HuH-7.5 (cell line): ENCODE measurements around the gene RALGPS1.
A peak's percentile ranks its signal among the peaks of the same experiment; 100 is the strongest.
"Not testable (repeated sequence)": the region's sequence is repeated elsewhere in the genome, so short reads cannot be mapped to it uniquely, and the experiment has no call there.

Experiments
- DNase-seq: peaks from one replicate; pipeline ENCODE4 v3.0.0; 2011; ENCODE audit warnings: low spot score

Gene RALGPS1

GRCh38 chr9:126989847-126990842 lies 75.6 kb downstream of the RALGPS1 start:
- no peak for DNase-seq

GRCh38 chr9:126991183-126991582 lies 76.6 kb downstream of the RALGPS1 start:
- no peak for DNase-seq

DNA sequence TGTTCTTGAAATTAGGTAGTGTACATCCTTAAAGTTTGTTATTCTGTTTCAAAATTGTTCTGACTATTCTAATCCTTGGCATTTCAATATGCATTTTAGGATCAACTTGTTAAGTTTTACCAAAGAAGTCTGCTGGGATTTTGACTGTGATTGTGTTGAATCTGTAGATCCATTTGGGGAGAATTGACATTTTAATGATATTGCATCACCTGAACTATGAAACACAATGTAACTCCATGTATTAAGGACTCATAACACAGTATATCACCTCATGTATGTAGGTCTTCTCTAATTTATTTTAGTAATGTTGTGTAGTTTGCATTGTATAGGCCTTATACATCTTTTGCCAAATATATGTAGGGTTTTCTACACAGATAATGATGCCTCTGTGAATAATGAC lies 77.8 kb downstream of the RALGPS1 start:
- DNase-seq = no peak

- DNase-seq = no peak
Observed at GRCh38 chr9:126999315-127000068, 84.9 kb downstream of the RALGPS1 start.

DNA sequence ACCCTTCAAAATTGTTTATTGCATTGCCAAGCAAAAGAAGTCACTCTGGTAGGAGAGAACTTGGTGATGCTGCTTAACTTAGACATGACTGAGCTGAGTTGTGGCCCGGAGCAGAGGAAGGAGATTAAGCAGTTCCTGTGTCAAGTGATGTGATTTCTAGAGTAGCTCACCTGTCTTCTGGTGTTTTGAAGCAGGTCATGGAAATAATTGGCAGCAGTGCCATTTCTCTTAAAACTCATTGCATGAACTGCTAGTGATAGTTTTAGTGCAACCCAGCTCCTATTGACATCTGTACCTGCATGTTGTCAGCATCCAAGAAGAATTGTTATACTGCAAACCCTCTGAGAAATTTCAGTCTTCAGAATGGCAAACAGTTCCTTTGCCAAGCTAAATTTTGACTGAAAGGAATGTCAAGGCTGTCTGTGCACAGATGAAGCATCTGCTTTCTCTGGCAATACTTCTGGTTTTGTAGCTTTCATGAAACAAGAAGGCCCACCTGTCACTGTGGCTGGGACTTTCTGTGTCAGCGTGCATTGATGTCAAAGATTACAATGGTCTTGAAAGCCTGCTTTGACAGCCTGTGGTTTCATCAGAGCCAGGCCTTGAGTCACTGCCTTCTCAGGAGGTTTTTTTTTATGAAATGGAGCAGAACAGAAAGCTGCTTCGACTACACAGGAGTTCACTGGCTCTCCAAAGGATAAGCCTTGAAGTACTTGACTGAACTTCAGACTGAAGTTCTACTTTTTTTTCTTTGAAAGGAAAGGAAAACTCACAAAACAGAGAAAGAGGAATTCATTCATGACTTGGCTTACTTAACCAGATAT lies 90.6 kb downstream of the RALGPS1 start:
- no peak for DNase-seq

DNA sequence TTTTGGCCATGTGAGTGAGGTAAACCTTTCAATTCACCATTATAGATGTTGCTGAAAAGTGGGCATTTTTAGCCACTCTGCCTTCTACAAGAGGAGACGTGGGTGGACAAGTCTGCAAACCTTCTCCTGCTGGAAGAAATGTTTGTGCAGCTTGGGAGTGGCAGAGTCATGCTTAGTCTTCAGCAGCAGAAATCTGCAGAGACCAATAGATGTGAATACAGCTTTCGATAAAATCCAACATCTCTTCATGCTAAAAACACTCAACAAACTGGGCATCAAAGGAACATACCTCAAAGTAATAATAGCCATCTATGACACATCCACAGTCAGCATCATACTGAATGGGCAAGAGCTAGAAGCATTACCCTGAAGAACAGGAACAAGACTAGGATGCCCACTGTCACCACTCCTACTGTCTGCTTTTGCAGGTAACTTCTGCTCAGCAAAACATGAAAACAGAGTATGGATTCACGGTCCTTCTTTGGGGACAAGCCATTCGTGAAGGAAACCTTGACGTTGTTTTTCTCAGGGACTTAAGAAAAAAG lies 91.3 kb downstream of the RALGPS1 start:
- no peak for DNase-seq

DNA sequence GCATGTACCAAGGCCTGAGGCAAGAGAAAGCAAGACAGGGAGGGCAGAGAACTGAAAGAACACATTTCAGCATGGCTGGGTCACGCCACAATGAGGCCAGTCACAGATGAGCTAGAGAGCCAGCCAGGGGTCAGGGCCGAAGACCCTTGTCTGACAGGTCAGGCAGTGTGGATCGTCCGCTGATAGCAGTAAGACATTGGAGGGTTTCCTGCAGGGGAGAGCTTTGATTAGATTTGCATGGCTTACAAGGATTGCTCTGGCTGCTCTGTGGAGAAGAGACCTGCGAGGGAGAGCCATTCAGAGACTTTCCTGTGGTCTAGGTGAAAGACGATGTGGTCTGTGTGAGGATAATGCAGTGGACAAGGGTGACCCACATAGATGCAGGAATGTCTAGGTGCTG lies 93.1 kb downstream of the RALGPS1 start:
- no peak for DNase-seq

GRCh38 chr9:127008076-127008475 lies 93.5 kb downstream of the RALGPS1 start:
- DNase-seq = no peak

- DNase-seq = peak; percentile 14
Observed at GRCh38 chr9:127011772-127012171, 97.2 kb downstream of the RALGPS1 start.

DNA sequence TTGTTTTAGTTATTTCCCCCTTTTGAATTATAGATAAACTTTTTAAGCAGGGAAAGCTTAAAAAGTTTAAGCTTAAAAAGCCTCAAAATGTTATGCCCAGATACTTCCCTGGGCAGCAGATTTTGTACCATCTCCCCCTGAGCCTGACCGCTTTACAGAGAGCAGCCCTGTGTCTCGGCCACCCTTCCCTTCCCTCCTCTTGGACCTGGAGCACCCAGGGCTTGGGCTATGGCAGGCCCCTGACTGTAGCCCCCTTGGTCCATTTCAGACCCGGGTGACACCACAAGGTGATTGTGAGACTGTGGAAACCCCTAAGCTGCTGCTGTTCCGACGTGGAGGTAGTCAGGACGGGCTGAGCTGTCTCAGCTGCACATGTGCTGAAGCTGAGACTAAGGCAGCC lies 97.7 kb downstream of the RALGPS1 start:
- no peak for DNase-seq

DNA sequence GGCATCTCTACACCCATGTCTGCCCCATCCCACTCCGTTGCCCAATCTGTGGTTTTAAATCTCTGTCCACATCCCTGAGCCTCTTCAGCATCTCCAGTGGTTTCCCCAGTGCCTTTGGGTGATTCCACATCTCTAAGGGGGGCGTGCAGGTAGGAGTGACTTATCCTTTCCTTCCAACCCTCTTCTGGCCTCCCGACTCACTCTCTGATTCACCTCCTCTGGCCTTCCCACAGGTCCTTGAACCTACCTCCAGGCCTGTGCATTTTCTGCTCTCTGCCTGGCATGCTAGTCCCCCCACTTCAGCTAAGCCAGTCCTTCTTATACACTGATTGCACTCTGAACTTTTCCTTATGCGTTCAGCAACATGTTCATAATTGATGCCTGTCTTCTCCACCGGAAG lies 99.0 kb downstream of the RALGPS1 start:
- no peak for DNase-seq

DNA sequence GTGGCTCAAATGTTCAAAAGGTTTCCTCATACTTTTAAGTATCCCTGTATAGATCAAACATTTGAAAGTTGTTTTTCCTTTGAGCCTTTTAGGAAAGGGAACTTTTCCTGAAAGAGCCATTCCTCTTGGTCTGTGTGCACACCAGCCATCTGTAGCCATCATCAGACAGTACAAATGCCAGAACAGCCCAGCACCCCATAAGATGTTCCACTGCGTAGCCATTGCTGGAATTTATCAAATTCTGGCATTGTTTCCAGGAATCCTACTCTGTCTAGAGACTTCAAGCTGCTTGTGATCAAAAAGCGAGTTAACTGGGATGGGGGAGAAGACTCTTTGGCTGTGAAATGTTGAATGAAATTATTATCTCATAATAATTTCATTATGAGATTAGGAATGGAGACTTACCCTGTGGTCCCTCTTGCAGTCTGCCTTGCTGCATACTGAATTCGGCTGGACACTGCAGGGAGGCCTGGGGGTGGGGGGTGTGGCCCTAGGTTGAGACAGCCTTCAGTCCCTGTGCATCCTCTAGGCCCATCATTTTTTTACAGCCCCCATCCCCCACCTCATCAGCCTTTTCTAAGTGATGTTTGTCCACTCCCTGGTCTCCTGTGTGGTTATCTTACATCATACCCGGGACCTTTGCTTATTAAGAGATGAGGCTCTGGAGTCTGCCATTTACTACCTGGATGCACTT lies 99.8 kb downstream of the RALGPS1 start:
- no peak for DNase-seq

DNA sequence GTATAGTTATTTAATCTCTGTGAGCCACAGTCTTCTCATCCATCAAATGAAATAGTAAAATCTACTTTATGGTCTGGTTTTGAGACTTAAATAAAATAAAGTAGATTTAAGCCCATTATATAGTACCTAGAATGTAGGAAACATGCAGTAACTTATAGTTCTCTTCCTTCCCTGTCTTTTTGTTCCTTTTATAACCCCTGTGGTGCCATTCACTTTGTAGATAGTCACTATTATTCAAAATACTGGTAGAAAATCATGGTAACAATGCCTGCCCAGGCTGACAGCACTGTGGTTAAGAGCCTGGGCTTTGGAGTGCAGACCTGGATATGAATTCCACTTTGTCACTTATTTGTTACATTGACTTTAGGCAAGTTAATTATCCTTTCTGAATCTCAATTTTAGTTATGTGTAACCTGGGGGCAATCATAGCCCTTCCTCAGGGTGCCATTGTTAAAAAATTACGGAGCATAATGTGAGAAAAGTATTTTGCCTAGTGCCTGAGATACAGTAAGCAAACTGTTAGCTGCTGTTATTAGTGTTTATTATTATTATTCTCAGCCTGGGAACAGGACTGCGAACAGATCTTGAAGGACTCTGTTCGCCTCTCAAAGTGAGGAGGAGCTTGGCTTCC lies 100.4 kb downstream of the RALGPS1 start:
- DNase-seq = no peak

DNA sequence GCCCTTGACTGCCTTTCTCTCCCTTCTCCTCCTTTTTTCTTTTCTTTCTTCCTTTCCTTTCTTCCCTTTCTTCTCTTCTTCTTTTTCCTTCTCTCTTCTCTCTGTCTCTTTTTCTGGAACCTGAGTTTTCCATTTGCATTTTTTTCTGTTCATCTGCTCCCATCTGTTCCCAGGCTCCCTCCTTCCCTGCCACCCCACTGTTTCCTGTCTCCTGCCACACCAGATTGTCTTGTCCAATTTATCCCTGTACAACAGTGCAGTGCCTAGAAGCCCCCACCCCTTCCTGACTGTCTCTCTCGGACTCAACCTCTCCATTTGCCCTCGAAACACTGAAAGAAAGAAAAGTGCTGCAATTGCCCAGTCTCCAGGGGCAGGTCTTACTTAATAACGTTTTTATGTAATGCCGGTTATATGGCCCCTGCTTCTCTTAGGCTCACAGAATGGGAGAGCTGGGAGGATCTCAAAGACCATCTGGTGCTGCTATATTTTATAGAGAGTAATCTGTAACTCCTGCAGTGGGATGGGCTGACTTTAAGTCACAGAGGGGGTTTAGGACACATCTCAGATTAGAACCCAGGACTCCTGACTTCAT lies 101.4 kb downstream of the RALGPS1 start:
- no peak for DNase-seq

DNA sequence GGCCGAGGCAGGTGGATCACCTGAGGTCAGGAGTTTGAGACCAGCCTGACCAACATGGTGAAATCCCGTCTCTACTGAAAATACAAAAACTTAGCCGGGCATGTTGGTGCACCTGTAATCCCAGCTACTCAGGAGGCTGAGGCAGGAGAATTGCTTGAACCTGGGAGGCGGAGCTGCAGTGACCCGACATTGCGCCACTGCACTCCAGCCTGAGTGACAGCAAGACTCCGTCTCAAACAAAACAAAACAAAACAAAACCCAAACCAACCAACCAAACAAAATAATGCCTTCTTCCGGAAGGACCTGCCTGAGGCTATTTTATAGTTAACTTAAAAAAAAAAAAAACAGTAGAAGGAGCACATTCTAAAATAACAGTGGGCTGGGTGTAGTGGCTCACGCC lies 103.4 kb downstream of the RALGPS1 start:
- DNase-seq = not testable (repeated sequence)

GRCh38 chr9:127018935-127019334 lies 104.4 kb downstream of the RALGPS1 start:
- no peak for DNase-seq

DNA sequence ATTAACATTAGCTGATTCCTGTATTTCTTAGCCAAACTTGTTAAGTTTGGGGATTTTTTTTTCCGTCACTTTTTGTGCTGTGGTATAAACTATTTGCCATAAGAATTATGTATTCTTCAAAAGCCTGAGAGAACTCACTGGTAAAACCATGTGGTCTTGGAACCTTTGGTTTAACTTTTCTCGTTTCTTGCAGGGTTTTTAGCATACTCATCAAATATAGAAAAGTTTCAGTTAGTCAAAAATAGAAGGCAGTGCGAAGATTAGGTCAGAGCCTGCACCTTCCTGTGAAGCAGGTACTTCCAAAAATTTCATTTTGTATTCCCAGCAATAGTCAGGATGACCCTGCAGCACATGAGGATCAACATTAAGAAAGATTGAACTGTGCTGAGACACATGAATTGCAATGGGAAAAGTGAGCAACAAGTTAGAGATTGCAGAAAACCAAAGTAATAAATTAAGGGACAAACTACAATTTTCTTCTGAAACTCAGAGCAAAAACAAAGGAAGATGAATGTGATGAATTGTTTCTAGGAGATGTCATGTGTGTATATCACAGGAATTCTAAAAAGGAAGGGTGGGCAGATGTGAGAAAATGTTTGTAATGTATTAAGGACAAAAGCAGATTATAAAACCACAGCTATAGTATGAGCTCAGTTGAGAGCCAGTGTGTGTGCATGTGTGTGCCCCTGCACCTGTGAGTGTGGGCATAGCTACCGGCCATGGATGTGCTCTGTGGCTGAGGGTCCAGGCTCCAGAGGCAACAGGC lies 105.6 kb downstream of the RALGPS1 start:
- no peak for DNase-seq

GRCh38 chr9:127020802-127021078 lies 106.2 kb downstream of the RALGPS1 start:
- DNase-seq = no peak

DNA sequence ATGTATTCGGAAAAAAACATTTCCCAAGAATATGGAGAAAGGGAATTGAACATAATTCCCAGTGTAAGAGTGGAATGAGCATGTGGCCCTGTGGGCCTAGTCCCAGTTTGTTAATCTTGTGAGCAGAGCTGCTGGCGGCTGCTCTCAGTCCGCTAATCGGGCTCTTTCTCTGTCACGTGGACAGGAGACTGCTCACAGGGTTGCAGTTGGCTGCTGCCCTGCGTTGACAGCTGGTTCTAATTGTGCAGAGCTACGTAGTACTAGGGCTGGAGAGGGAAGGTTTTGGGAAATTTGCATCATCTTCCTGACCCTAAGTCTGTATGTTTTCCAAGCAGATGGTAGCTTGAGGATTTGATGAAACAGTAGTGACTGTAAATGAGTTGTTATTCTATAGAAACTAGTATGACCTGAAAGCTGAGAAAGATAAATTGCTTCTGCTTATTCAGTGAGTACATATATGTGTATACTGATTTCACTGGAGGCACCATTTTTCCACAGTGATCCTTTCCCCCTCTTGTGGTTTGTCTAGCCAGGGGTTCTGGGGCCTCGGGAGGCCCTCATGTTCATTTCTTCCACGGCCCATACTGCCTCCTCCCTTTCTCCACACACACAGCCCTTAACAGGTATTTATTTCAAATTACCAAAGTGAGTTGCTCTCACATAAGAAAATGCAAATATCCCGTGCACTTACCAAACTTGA lies 107.2 kb downstream of the RALGPS1 start:
- no peak for DNase-seq
